SK-N-SH treated with all-trans-retinoic acid at 6 μM for 48 hours (cell line): ENCODE data around the gene ATRX.
"Not testable (repeated sequence)": the region's sequence is repeated elsewhere in the genome, so short reads cannot be mapped to it uniquely, and the experiment has no call there.

Experiments used
- ATAC-seq: fragments of 200-7000 bp; cut with Tn5 transposase; 3 replicates; pipeline ENCODE4 v1.9.1; 2020; ENCODE audit warnings: mild to moderate bottlenecking, moderate library complexity
- ARNTL ChIP-seq: fragments of 450-650 bp; formaldehyde crosslinking; IDR thresholded peaks from 2 replicates; pipeline ENCODE4 v1.5.0; 2020; ENCODE audit warnings: low read depth, mild to moderate bottlenecking, moderate library complexity, borderline replicate concordance
- BACH2 ChIP-seq: fragments of 250-450 bp; sonication (Bioruptor Pico); IDR thresholded peaks from 2 replicates; pipeline ENCODE4 v1.9.0; 2021; ENCODE audit warnings: mild to moderate bottlenecking, borderline replicate concordance
- CSDC2 ChIP-seq: fragments of 250-450 bp; sonication (Bioruptor Pico); IDR thresholded peaks from 2 replicates; pipeline ENCODE4 v1.5.0; 2020; ENCODE audit warnings: mild to moderate bottlenecking, moderate library complexity
- ESRRG ChIP-seq: fragments of 250-450 bp; sonication (Bioruptor Pico); IDR thresholded peaks from 2 replicates; pipeline ENCODE4 v1.6.1; 2021; ENCODE audit warnings: mild to moderate bottlenecking
- GLIS3 ChIP-seq: fragments of 250-450 bp; sonication (Bioruptor Pico); IDR thresholded peaks from 2 replicates; pipeline ENCODE4 v1.5.0; 2020; ENCODE audit warnings: mild to moderate bottlenecking, moderate library complexity
- ISL1 ChIP-seq: fragments of 250-450 bp; sonication (Bioruptor Pico); IDR thresholded peaks from 2 replicates; pipeline ENCODE4 v2.1.2; 2022; ENCODE audit warnings: mild to moderate bottlenecking, moderate library complexity
- OSR1 ChIP-seq: fragments of 250-450 bp; sonication (Bioruptor Pico); IDR thresholded peaks from 2 replicates; pipeline ENCODE4 v1.8.0; 2022; ENCODE audit warnings: moderate library complexity, mild to moderate bottlenecking, inconsistent platforms
- POU6F1 ChIP-seq: fragments of 250-450 bp; sonication (Bioruptor Pico); IDR thresholded peaks from 2 replicates; pipeline ENCODE4 v1.8.0; 2021; ENCODE audit warnings: low read depth, mild to moderate bottlenecking, moderate library complexity, borderline replicate concordance
- PPARA ChIP-seq: fragments of 250-450 bp; sonication (Bioruptor Pico); IDR thresholded peaks from 2 replicates; pipeline ENCODE4 v1.5.0; 2020; ENCODE audit warnings: mild to moderate bottlenecking, borderline replicate concordance
- SNAI2 ChIP-seq: fragments of 250-450 bp; sonication (Bioruptor Pico); IDR thresholded peaks from 2 replicates; pipeline ENCODE4 v1.5.0; 2020; ENCODE audit warnings: mild to moderate bottlenecking, moderate library complexity
- TCF4 ChIP-seq: fragments of 250-450 bp; sonication (Bioruptor Pico); IDR thresholded peaks from 2 replicates; pipeline ENCODE4 v1.8.0; 2021; ENCODE audit warnings: mild to moderate bottlenecking, moderate library complexity, borderline replicate concordance
- TOX ChIP-seq: fragments of 250-450 bp; sonication (Bioruptor Pico); IDR thresholded peaks from 2 replicates; pipeline ENCODE4 v1.8.0; 2021; ENCODE audit warnings: mild to moderate bottlenecking, moderate library complexity, borderline replicate concordance
- ZC3H10 ChIP-seq: fragments of 250-450 bp; sonication (Bioruptor Pico); IDR thresholded peaks from 2 replicates; pipeline ENCODE4 v1.5.1; 2021; ENCODE audit warnings: mild to moderate bottlenecking, moderate library complexity
- ZFP3 ChIP-seq: fragments of 250-450 bp; sonication (Bioruptor Pico); IDR thresholded peaks from 2 replicates; pipeline ENCODE4 v1.5.0; 2020; ENCODE audit warnings: mild to moderate bottlenecking, moderate library complexity
- ZFP30 ChIP-seq: fragments of 450-650 bp; formaldehyde crosslinking; IDR thresholded peaks from 2 replicates; pipeline ENCODE4 v1.5.0; 2022; ENCODE audit warnings: mild to moderate bottlenecking, moderate library complexity
- ZNF565 ChIP-seq: fragments of 450-650 bp; formaldehyde crosslinking; conservative IDR thresholded peaks from 2 replicates; pipeline ENCODE4 v1.5.0; 2020; ENCODE audit warnings: low read depth, mild to moderate bottlenecking, moderate library complexity
- ZNF70 ChIP-seq: fragments of 450-650 bp; formaldehyde crosslinking; IDR thresholded peaks from 2 replicates; pipeline ENCODE4 v1.5.0; 2020; ENCODE audit warnings: mild to moderate bottlenecking, moderate library complexity
- ZNF8 ChIP-seq: fragments of 450-650 bp; formaldehyde crosslinking; IDR thresholded peaks from 2 replicates; pipeline ENCODE4 v1.5.0; 2020; ENCODE audit warnings: mild to moderate bottlenecking, moderate library complexity
- TF ChIP-seq, protein P1 (sequence below): fragments of 250-450 bp; sonication (Bioruptor Pico); IDR thresholded peaks from 2 replicates; pipeline ENCODE4 v1.5.0; 2020; ENCODE audit warnings: mild to moderate bottlenecking, moderate library complexity
- TF ChIP-seq, protein P2 (sequence below): fragments of 250-450 bp; sonication (Bioruptor Pico); IDR thresholded peaks from 2 replicates; pipeline ENCODE4 v1.5.1; 2021; ENCODE audit warnings: mild to moderate bottlenecking, moderate library complexity
- TF ChIP-seq, protein P3 (sequence below): fragments of 250-450 bp; sonication (Bioruptor Pico); IDR thresholded peaks from 2 replicates; pipeline ENCODE4 v1.8.0; 2020; ENCODE audit warnings: mild to moderate bottlenecking, moderate library complexity, borderline replicate concordance

The ATRX gene

GRCh38 chrX:77622672-77623071 lies 163.3 kb downstream of the ATRX start:
- no peak for TF ChIP-seq PPARA (CRISPR knock-in tag)
- TF ChIP-seq ISL1 (CRISPR knock-in tag) = no peak
- no peak for TF ChIP-seq SNAI2
- TF ChIP-seq BACH2 (CRISPR knock-in tag) = no peak
- TF ChIP-seq, protein P1, sequence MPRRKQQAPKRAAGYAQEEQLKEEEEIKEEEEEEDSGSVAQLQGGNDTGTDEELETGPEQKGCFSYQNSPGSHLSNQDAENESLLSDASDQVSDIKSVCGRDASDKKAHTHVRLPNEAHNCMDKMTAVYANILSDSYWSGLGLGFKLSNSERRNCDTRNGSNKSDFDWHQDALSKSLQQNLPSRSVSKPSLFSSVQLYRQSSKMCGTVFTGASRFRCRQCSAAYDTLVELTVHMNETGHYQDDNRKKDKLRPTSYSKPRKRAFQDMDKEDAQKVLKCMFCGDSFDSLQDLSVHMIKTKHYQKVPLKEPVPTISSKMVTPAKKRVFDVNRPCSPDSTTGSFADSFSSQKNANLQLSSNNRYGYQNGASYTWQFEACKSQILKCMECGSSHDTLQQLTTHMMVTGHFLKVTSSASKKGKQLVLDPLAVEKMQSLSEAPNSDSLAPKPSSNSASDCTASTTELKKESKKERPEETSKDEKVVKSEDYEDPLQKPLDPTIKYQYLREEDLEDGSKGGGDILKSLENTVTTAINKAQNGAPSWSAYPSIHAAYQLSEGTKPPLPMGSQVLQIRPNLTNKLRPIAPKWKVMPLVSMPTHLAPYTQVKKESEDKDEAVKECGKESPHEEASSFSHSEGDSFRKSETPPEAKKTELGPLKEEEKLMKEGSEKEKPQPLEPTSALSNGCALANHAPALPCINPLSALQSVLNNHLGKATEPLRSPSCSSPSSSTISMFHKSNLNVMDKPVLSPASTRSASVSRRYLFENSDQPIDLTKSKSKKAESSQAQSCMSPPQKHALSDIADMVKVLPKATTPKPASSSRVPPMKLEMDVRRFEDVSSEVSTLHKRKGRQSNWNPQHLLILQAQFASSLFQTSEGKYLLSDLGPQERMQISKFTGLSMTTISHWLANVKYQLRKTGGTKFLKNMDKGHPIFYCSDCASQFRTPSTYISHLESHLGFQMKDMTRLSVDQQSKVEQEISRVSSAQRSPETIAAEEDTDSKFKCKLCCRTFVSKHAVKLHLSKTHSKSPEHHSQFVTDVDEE = no peak
- TF ChIP-seq ARNTL (CRISPR knock-in tag) = no peak
- no peak for TF ChIP-seq POU6F1
- TF ChIP-seq ZC3H10 (CRISPR knock-in tag) = no peak
- TF ChIP-seq TOX (CRISPR knock-in tag) = no peak
- no peak for TF ChIP-seq CSDC2
- TF ChIP-seq, protein P2, sequence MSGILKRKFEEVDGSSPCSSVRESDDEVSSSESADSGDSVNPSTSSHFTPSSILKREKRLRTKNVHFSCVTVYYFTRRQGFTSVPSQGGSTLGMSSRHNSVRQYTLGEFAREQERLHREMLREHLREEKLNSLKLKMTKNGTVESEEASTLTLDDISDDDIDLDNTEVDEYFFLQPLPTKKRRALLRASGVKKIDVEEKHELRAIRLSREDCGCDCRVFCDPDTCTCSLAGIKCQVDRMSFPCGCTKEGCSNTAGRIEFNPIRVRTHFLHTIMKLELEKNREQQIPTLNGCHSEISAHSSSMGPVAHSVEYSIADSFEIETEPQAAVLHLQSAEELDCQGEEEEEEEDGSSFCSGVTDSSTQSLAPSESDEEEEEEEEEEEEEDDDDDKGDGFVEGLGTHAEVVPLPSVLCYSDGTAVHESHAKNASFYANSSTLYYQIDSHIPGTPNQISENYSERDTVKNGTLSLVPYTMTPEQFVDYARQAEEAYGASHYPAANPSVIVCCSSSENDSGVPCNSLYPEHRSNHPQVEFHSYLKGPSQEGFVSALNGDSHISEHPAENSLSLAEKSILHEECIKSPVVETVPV (CRISPR knock-in tag) = no peak
- no peak for TF ChIP-seq ZNF70 (CRISPR knock-in tag)
- no peak for TF ChIP-seq ZFP30 (CRISPR knock-in tag)
- TF ChIP-seq ZNF565 (CRISPR knock-in tag) = no peak
- ATAC-seq = no peak

DNA sequence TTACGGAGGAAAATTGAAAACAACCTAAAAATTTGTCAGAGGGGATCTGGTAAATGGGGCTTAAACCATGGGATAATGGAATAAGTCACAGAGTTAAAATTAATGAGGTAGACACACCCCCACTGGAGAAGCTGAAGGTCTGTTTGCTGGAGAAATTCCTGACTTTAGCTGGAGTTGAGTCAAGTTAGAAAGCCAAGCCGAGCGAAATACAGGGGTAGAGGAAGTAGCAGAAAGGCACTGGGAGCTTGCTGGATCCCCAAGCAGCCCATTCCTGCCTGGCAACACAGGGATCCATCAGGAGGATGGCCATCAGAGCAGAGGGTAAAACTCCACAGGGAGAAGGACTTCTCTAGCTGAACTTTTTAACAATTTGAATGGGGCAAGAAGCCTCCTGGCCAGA lies 163.8 kb downstream of the ATRX start:
- no peak for ATAC-seq
- TF ChIP-seq ZNF565 (CRISPR knock-in tag) (no peak), ZNF8 (no peak), OSR1 (CRISPR knock-in tag) (no peak), ESRRG (CRISPR knock-in tag) (no peak), ZFP30 (CRISPR knock-in tag) (no peak)

DNA sequence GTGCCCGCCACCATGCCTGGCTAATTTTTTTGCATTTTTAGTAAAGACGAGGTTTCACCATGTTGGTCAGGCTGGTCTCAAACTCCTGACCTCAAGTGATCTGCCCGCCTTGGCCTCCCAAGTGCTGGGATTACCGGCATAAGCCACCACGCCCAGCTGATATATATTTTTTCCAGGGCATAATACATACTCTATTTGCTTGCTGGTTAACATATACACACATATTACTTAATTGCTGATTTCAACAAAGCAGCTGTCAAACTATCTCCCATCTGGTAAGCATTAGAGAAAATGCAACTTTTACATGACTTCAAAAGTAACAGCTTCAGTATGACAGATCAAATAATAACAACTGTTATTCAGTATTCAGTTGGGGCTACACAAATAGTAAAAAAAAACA lies 164.6 kb downstream of the ATRX start:
- not testable (repeated sequence) for ATAC-seq

DNA sequence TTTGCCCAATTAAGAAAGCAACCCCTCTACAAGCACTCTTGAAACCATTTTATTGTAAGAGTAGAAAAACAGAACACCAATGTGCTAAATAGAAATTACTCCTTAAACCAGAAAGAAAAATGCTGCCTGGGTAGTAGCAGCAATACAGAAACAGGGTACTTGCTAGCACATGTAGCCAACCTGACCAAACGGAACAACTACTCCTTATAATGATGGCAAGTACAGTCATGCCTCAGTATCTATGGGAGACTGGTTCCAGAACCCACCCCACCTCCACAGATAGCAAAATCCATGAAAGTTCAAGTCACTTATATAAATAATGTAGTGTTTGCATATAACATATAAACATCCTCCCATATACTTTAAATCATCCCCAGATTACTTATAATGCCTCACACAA lies 168.8 kb downstream of the ATRX start:
- TF ChIP-seq, protein P1 = no peak
- TF ChIP-seq GLIS3 (CRISPR knock-in tag) (no peak), BACH2 (CRISPR knock-in tag) (no peak)
- ATAC-seq = no peak

GRCh38 chrX:77603635-77604336 lies 182.2 kb downstream of the ATRX start:
- no peak for ATAC-seq
- TF ChIP-seq ISL1 (CRISPR knock-in tag) (no peak), PPARA (CRISPR knock-in tag) (no peak), TCF4 (CRISPR knock-in tag) (no peak), ZFP3 (CRISPR knock-in tag) (no peak), ZFP30 (CRISPR knock-in tag) (no peak), ZNF8 (no peak), ESRRG (CRISPR knock-in tag) (no peak), ZNF565 (CRISPR knock-in tag) (no peak)
- TF ChIP-seq, protein P1 = no peak
- TF ChIP-seq, protein P3, sequence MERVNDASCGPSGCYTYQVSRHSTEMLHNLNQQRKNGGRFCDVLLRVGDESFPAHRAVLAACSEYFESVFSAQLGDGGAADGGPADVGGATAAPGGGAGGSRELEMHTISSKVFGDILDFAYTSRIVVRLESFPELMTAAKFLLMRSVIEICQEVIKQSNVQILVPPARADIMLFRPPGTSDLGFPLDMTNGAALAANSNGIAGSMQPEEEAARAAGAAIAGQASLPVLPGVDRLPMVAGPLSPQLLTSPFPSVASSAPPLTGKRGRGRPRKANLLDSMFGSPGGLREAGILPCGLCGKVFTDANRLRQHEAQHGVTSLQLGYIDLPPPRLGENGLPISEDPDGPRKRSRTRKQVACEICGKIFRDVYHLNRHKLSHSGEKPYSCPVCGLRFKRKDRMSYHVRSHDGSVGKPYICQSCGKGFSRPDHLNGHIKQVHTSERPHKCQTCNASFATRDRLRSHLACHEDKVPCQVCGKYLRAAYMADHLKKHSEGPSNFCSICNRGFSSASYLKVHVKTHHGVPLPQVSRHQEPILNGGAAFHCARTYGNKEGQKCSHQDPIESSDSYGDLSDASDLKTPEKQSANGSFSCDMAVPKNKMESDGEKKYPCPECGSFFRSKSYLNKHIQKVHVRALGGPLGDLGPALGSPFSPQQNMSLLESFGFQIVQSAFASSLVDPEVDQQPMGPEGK (CRISPR knock-in tag) = no peak
